OCI-LY7 (cell line): ENCODE data around the gene TAF5.

ENCODE experiments used
- EZH2phosphoT487 ChIP-seq: fragments of 200-600 bp; sonication (generic); IDR thresholded peaks from 2 replicates; pipeline ENCODE4 v1.6.1; 2018; ENCODE audit warnings: low read depth, borderline replicate concordance, mild to moderate bottlenecking, mixed run types, antibody characterized with exemption, low read length, moderate library complexity, mixed read lengths
- TF ChIP-seq, protein P1 (sequence below): fragments of 200-600 bp; sonication (generic); conservative IDR thresholded peaks from 2 replicates; pipeline ENCODE4 v1.5.1; 2014; ENCODE audit warnings: mild to moderate bottlenecking, antibody characterized with exemption, low read length, moderate library complexity, mixed read lengths

DNA sequence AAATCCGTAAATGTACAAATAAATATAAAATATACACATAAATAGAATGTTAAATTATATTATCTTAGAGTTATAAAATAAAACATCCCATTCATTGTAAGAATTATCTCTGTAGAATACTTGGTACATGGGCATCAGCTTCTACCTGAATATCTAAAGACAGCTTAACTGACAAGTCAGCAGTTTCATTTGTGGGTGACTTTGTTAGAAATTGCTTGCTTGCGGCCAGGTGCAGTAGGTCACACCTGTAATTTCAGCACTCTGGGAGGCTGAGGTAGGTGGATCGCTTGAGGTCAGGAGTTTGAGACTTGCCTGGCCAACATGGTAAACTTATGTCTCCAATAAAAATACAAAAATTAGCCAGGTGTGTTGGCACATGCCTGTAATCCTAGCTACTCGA lies 31.4 kb upstream of the TAF5 start:
- TF ChIP-seq, protein P1, sequence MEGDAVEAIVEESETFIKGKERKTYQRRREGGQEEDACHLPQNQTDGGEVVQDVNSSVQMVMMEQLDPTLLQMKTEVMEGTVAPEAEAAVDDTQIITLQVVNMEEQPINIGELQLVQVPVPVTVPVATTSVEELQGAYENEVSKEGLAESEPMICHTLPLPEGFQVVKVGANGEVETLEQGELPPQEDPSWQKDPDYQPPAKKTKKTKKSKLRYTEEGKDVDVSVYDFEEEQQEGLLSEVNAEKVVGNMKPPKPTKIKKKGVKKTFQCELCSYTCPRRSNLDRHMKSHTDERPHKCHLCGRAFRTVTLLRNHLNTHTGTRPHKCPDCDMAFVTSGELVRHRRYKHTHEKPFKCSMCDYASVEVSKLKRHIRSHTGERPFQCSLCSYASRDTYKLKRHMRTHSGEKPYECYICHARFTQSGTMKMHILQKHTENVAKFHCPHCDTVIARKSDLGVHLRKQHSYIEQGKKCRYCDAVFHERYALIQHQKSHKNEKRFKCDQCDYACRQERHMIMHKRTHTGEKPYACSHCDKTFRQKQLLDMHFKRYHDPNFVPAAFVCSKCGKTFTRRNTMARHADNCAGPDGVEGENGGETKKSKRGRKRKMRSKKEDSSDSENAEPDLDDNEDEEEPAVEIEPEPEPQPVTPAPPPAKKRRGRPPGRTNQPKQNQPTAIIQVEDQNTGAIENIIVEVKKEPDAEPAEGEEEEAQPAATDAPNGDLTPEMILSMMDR, result no peak
- TF ChIP-seq EZH2phosphoT487, result no peak
